Activated CD8-positive, alpha-beta T cell treated with anti-CD3 and anti-CD28 coated beads for 36 hours (primary cell): ENCODE data around the gene QSOX2. TPM values are rescaled to one million over a fixed set of nuclear protein-coding genes. Genes with fewer than 3 reads are reported as not detected.

ENCODE experiments used
- ATAC-seq: fragments of 200-7000 bp; cut with Tn5 transposase; one replicate; pipeline ENCODE4 v1.10.0; 2021; ENCODE audit warnings: mild to moderate bottlenecking, moderate library complexity
- CTCF ChIA-PET: fragments of 350-600 bp; sonication (Branson Sonifier 250); formaldehyde crosslinking; loops from one replicate; lab custom pipeline; 2021; ENCODE audit warnings: antibody characterized with exemption; lab: Charles Lee
- POLR2A ChIA-PET: fragments of 350-600 bp; sonication (Branson Sonifier 250); formaldehyde crosslinking; loops from one replicate; lab custom pipeline; 2021; ENCODE audit warnings: antibody characterized with exemption; lab: Charles Lee
- DNase-seq: peaks from one replicate; pipeline ENCODE4 v3.0.0-alpha.2; 2020
- H3K27ac Mint-ChIP-seq: one replicate; pipeline ENCODE4 v1.8.0; 2021; ENCODE audit warnings: mild to moderate bottlenecking, mixed read lengths
- H3K27me3 Mint-ChIP-seq: one replicate; pipeline ENCODE4 v1.8.0; 2021; ENCODE audit warnings: mixed read lengths
- H3K36me3 Mint-ChIP-seq: one replicate; pipeline ENCODE4 v1.8.0; 2021; ENCODE audit warnings: low read depth, mixed read lengths
- H3K4me1 Mint-ChIP-seq: one replicate; pipeline ENCODE4 v1.8.0; 2021; ENCODE audit warnings: low read depth, mixed read lengths
- H3K4me3 Mint-ChIP-seq: one replicate; pipeline ENCODE4 v1.8.0; 2021; ENCODE audit warnings: mild to moderate bottlenecking, moderate library complexity, mixed read lengths
- H3K9me3 Mint-ChIP-seq: one replicate; pipeline ENCODE4 v1.8.0; 2021; ENCODE audit warnings: mixed read lengths
- CTCF ChIP-seq: fragments of 200-600 bp; IDR thresholded peaks from one replicate; pipeline ENCODE4 v1.8.0; 2022; ENCODE audit warnings: antibody characterized with exemption, mild to moderate bottlenecking
- intact Hi-C: fragments of 100-400 bp; cut with micrococcal nuclease; formaldehyde crosslinking; loops from one replicate; pipeline ENCODE4 v1.10.0; 2022
- total RNA-seq, 2 experiments: library from RNA; stranded (reverse); gene quantifications; one replicate each; pipeline ENCODE4 v1.2.3, GENCODE V29; 2021

Gene QSOX2
- total RNA-seq, 2 experiments from 2014 or later = 21.0 to 21.5 TPM

DNA sequence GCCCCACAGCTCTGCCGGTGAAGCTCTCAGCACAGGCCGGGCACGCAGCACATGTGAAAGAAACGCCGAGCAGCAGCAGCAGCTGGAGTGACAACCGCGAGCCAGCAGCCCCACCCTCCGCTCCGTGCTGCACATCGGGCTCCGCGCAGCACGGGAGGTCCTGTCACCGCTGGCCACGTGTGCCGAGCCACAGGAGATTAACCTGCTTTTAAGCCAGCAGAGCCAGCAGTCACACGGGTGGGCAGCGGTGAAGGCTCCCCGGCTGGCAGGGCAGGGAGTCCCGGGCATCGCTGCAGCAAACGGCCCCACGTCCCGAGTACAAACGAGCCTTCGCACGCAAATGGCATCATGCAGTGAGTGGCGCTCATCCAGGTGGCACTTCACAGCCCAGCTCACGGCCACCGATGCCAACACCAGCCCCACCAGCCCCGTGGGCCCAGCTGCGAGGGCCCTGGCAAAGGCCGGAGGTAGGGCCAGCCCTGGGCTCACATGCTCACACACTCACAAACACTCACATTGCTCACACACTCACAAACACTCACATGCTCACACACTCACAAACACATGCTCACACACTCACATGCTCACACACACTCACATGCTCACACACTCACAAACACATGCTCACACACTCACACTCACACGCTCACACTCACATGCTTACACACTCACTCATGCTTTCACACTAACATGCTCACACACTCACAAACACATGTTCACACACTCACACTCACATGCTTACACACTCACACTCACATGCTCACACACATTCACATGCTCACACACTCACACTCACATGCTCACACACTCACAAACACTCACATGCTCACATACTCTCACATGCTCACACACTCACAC lies 47.2 kb upstream of the QSOX2 start:
- Mint-ChIP-seq H3K4me1 (no peaks in the 10 kb centered on the region), H3K36me3 (no peaks in the 10 kb centered on the region), H3K27ac (no peak overlapping the region), H3K4me3 (no peak overlapping the region), H3K9me3 (no peaks in the 10 kb centered on the region), H3K27me3 (no peaks in the 10 kb centered on the region)
- ChIA-PET POLR2A (no interaction called here), CTCF (no interaction called here)
- intact Hi-C loops = no loop called here
- DNase-seq = no peak
- TF ChIP-seq CTCF = no peak
- no peak for ATAC-seq

DNA sequence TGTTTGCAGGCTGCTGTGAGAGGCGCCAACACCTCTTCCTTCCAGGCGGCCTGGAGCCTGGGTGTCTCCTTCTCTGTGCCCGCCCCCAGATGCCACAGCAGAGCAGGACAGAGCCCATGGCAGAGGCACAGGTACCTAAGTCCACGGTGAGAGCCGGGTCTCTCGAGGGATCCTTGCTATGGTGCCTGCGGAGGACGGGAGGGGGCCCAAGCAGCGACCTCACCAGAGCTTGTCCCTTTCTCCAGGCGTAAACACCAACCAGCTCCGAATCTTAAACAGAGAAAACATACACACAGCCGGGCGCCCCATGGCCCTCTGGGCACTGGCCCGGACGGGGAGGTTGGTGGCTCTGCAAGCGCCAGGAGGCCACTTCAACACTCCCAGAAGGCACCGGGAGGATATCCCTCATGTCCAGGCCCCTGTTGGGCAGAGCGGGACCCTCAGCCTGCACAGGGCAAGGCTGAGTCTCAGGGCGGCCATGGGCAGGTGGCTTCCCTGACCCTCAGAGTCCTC lies 46.5 kb upstream of the QSOX2 start:
- H3K4me1 Mint-ChIP-seq = no peaks in the 10 kb centered on the region

DNA sequence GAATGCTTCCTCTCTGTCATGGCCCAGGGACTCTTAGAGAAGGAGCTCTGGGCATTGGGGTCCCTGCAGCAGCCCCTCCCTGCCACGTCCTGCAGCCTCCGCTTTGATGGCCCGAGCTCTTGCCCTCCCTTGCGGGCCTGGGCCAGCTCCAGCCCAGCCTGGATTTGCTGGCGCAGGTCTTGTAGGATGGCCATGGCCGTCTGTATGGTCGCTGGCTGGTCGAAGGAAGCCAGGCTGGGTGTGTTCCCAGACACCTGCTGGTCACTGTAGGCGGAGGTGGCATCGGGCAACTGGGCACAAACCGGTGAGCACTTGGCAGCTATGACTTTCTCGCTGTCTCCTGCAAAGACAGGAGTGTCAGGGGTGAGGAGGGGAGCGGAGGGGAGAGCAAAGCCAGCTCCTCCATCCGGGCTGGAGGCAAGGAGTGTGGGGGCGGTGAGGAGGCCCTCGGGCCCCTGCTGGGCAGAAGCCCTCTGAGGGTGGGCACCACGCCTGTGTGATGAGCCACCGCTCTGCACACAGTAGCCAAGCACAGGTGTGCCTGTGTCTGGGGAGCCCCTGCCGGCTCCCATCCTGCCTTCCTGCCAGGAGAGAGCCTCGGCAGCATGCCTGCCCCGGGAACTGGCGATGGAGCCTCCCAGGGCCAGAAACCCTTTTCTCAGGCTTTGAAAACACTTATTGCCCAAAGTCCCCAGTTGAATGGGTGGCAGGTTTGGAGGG lies 45.9 kb upstream of the QSOX2 start:
- no peaks in the 10 kb centered on the region for H3K9me3 Mint-ChIP-seq
- no peaks in the 10 kb centered on the region for H3K36me3 Mint-ChIP-seq
- no peak overlapping the region for H3K4me3 Mint-ChIP-seq

More for the DNA sequence above, 46.5 kb upstream of the QSOX2 start:
- intact Hi-C loops = no loop called here
- no peaks in the 10 kb centered on the region for H3K36me3 Mint-ChIP-seq
- H3K4me3 Mint-ChIP-seq = no peak overlapping the region
- DNase-seq (no peak), ATAC-seq (no peak)
- ChIA-PET POLR2A (no interaction called here), CTCF (no interaction called here)
- no peaks in the 10 kb centered on the region for H3K27me3 Mint-ChIP-seq
- TF ChIP-seq CTCF = no peak
- H3K27ac Mint-ChIP-seq = no peak overlapping the region
- H3K9me3 Mint-ChIP-seq = no peaks in the 10 kb centered on the region

GRCh38 chr9:136290508-136291000 lies 44.9 kb upstream of the QSOX2 start:
- DNase-seq (no peak), ATAC-seq (no peak)
- ChIA-PET CTCF (no interaction called here), POLR2A (no interaction called here)
- Mint-ChIP-seq H3K27me3 (no peaks in the 10 kb centered on the region), H3K4me1 (no peaks in the 10 kb centered on the region), H3K9me3 (no peaks in the 10 kb centered on the region), H3K27ac (no peak overlapping the region), H3K4me3 (no peak overlapping the region), H3K36me3 (no peaks in the 10 kb centered on the region)
- TF ChIP-seq CTCF = no peak
- intact Hi-C loops = no loop called here

More for the DNA sequence above, 45.9 kb upstream of the QSOX2 start:
- ChIA-PET POLR2A (no interaction called here), CTCF (no interaction called here)
- no peak for DNase-seq
- ATAC-seq = no peak
- Mint-ChIP-seq H3K27me3 (no peaks in the 10 kb centered on the region), H3K27ac (no peak overlapping the region), H3K4me1 (no peaks in the 10 kb centered on the region)
- TF ChIP-seq CTCF = no peak
- intact Hi-C loops = no loop called here
